Adrenal gland (tissue), 12 donors: Measurements from ENCODE around the gene PAN3. TPM values are rescaled to one million over a fixed set of nuclear protein-coding genes. Genes with fewer than 3 reads are reported as not detected.

ENCODE experiments used
- DNase-seq, 7 donors: peaks; one replicate each; pipeline ENCODE4 v3.0.0-alpha.2; 2019 to 2020
- H3K27ac ChIP-seq, 5 donors: fragments of 200-600 bp; sonication (generic) in 4 of 5; 1 replicate in 3 of 5; 2 replicates in 2 of 5; pipeline versions ENCODE4 v1.5.1 to v1.8.0; 2016 to 2020; ENCODE audit warnings: mild to moderate bottlenecking in 1 of 5
- H3K27me3 ChIP-seq: fragments of 200-600 bp; 2 replicates; pipeline ENCODE4 v1.8.0; 2021
- H3K36me3 ChIP-seq, 2 donors: fragments of 200-600 bp; replicated peaks in 1 of 2; 1 replicate in 1 of 2; 2 replicates in 1 of 2; pipeline versions ENCODE4 v1.5.1 to v1.8.0; 2018 to 2022
- H3K4me1 ChIP-seq, 2 donors: fragments of 200-600 bp; replicated peaks in 1 of 2; 1 replicate in 1 of 2; 2 replicates in 1 of 2; pipeline versions ENCODE4 v1.5.1 to v1.8.0; 2018 to 2021
- H3K4me3 ChIP-seq, 4 donors: fragments of 200-600 bp; sonication (generic) in 3 of 4; one replicate each; pipeline ENCODE4 v1.5.1; 2016 to 2018
- H3K9me3 ChIP-seq, 3 donors: fragments of 200-600 bp; sonication (generic) in 1 of 3; replicated peaks in 1 of 3; 1 replicate in 2 of 3; 2 replicates in 1 of 3; pipeline versions ENCODE4 v1.5.1 to v1.8.0; 2016 to 2021
- CTCF ChIP-seq, 6 experiments: fragments of 450-650 bp in 4 of 6; fragments of 200-600 bp in 2 of 6; sonication (generic) in 1 of 6; IDR thresholded peaks; 1 replicate in 5 of 6; 2 replicates in 1 of 6; pipeline versions ENCODE4 v1.5.1 to v1.8.0; 2016 to 2021; ENCODE audit warnings: antibody characterized with exemption in 6 of 6, mild to moderate bottlenecking in 2 of 6, moderate library complexity in 1 of 6
- POLR2A ChIP-seq, 2 donors: fragments of 450-650 bp; IDR thresholded peaks; one replicate each; pipeline ENCODE4 v1.6.1; 2017; ENCODE audit warnings: antibody characterized with exemption in 2 of 2, mild to moderate bottlenecking in 2 of 2, moderate library complexity in 1 of 2
- WGBS, 4 donors: extraction: QIAGEN DNeasy Blood & Tissue Kit in 2 of 4; methylation state at CpG; one replicate each; pipeline versions ENCODE4 v1.1.5 to v1.1.7; 2013 to 2017; 5-methylcytosine and 5-hydroxymethylcytosine counted together
- intact Hi-C, 2 donors: fragments of 100-400 bp; cut with DNase I; formaldehyde crosslinking; loops; one replicate each; pipeline versions ENCODE4 v1.14.1 to v1.15.0; 2022 to 2023
- polyA plus RNA-seq, 3 donors: library from polyadenylated mRNA; stranded (reverse); fragments of 200-250 nt in 2 of 3; fragments of 350-450 nt in 1 of 3; fragmentation: Illumina TruSeq in 1 of 3; extraction: RNeasy Lipid Tissue Mini Kit (QIAGEN cat#74804) in 1 of 3; gene quantifications; one replicate each; pipeline ENCODE4 v1.2.3, GENCODE V29; 2013 to 2014
- total RNA-seq, 9 donors: library from RNA; depleted of rRNA in 4 of 9; stranded (reverse); fragments of >200 nt in 4 of 9; fragments of 120-200 nt in 1 of 9; fragmentation: NEBNext Ultra II Directional in 1 of 9; extraction: Animal tissue kit (Norgen Biotek cat#: 25700) in 1 of 9; gene quantifications; one replicate each; pipeline versions ENCODE4 v1.1.0 to v1.2.4, GENCODE V29; 2013 to 2023
- donor health status: healthy with polysubstance abuse.
- donor health status: Bipolar disorder and iron deficiency.
- donor health status: DM: yes; HTN: yes; CAD: no.
- donor health status: DM: no; HTN: no; CAD: no.
- donor health status: DM: no; HTN: no; CAD: no.
- donor health status: DM: yes; HTN: yes; CAD: no.

The PAN3 gene
- total and polyA plus RNA-seq, 12 donors: 13.3 to 31.4 (median 23.7) TPM

GRCh38 chr13:28328271-28328607 is 189.9 kb downstream of the PAN3 start:
- Histone ChIP-seq H3K4me1 (no peaks in the 10 kb centered on the region), H3K27me3 (no peaks in the 10 kb centered on the region), H3K36me3 (no peaks in the 10 kb centered on the region), H3K27ac (no peak overlapping the region), H3K4me3 (no peak overlapping the region), H3K9me3 (no peaks in the 10 kb centered on the region)
- 61 to 72% (median 69%) methylated on average over 8 of the region's 8 CpGs for WGBS, 4 donors
- intact Hi-C loops: loop anchor here in 1 of 2 donors (5.0 to 10.0 kb wide), 2 partner anchors 307 to 469 kb away; no protein-coding TSS in a partner anchor
- no peak for DNase-seq
- TF ChIP-seq CTCF (IDR thresholded peaks at IDR 0.05) (no peak), POLR2A (IDR thresholded peaks at IDR 0.05) (no peak)

GRCh38 chr13:28329395-28330158 is 191.2 kb downstream of the PAN3 start:
- peak overlapping the region in 1 of 5 donors; percentile 40 for H3K27ac ChIP-seq
- no peak overlapping the region for H3K4me3 ChIP-seq
- 64 to 84% (median 69%) methylated on average over 16 to 17 of the region's 17 CpGs for WGBS, 4 donors
- TF ChIP-seq CTCF (IDR thresholded peaks at IDR 0.05): no peak
- no peak for TF ChIP-seq POLR2A (IDR thresholded peaks at IDR 0.05)
- no peaks in the 10 kb centered on the region for H3K4me1 ChIP-seq
- no peaks in the 10 kb centered on the region for H3K27me3 ChIP-seq
- no peaks in the 10 kb centered on the region for H3K36me3 ChIP-seq
- intact Hi-C loops: loop anchor here in 1 of 2 donors (5.0 to 10.0 kb wide), 2 partner anchors 305 to 468 kb away; no protein-coding TSS in a partner anchor
- DNase-seq: peak in 5 of 7 donors; percentile 15 to 55 (median 26)
- H3K9me3 ChIP-seq: no peaks in the 10 kb centered on the region

- H3K4me1 ChIP-seq: no peaks in the 10 kb centered on the region
- intact Hi-C loops: no loop called here
- WGBS, 4 donors: 78 to 86% (median 84%) methylated on average over 2 of the region's 2 CpGs
- no peaks in the 10 kb centered on the region for H3K9me3 ChIP-seq
- TF ChIP-seq CTCF (IDR thresholded peaks at IDR 0.05) (no peak), POLR2A (IDR thresholded peaks at IDR 0.05) (no peak)
- no peak overlapping the region for H3K27ac ChIP-seq
- H3K36me3 ChIP-seq: no peaks in the 10 kb centered on the region
- H3K4me3 ChIP-seq: no peak overlapping the region
- peaks cover 6% of the 10 kb centered on the region for H3K27me3 ChIP-seq
- no peak for DNase-seq
Measured at GRCh38 chr13:28333204-28333881, 195.0 kb downstream of the PAN3 start.

GRCh38 chr13:28336193-28336657 is 197.9 kb downstream of the PAN3 start:
- Histone ChIP-seq H3K27ac (no peak overlapping the region), H3K4me3 (no peak overlapping the region), H3K36me3 (no peaks in the 10 kb centered on the region), H3K27me3 (peaks cover 6% of the 10 kb centered on the region), H3K9me3 (no peaks in the 10 kb centered on the region), H3K4me1 (no peaks in the 10 kb centered on the region)
- WGBS, 4 donors: 49 to 62% (median 53%) methylated on average over 3 of the region's 3 CpGs
- intact Hi-C loops: no loop called here
- TF ChIP-seq POLR2A (IDR thresholded peaks at IDR 0.05): no peak
- TF ChIP-seq CTCF (IDR thresholded peaks at IDR 0.05): no peak
- peak in 2 of 7 donors; percentile 32 to 51 for DNase-seq
